Lung (tissue), 12 donors: ENCODE measurements around the gene POLD4. TPM values are rescaled to one million over a fixed set of nuclear protein-coding genes. Genes with fewer than 3 reads are reported as not detected.

ENCODE experiments used
- ATAC-seq: fragments of 200-7000 bp; cut with Tn5 transposase; one replicate; pipeline ENCODE4 v1.9.1; 2020; ENCODE audit warnings: moderate number of reproducible peaks; ENCODE audit not compliant: insufficient read depth, low FRiP score
- DNase-seq, 3 donors: peaks; one replicate each; pipeline ENCODE4 v3.0.0-alpha.2; 2013 to 2017
- H3K27ac ChIP-seq, 2 donors: one replicate each; pipeline ENCODE4 v1.5.1; 2013; ENCODE audit warnings: mild to moderate bottlenecking in 2 of 2, moderate library complexity in 2 of 2, control low read depth in 1 of 2, inconsistent platforms in 1 of 2, low read depth in 1 of 2, low read length in 1 of 2
- H3K27me3 ChIP-seq, 3 donors: one replicate each; pipeline ENCODE4 v1.5.1; 2013; ENCODE audit warnings: low read length in 2 of 3; ENCODE audit not compliant: control insufficient read depth in 3 of 3, insufficient read depth in 3 of 3
- H3K36me3 ChIP-seq, 4 donors: one replicate each; pipeline ENCODE4 v1.5.1; 2013; ENCODE audit warnings: low read length in 4 of 4, mild to moderate bottlenecking in 1 of 4, moderate library complexity in 1 of 4; ENCODE audit not compliant: control insufficient read depth in 4 of 4, insufficient read depth in 4 of 4
- H3K4me1 ChIP-seq, 5 donors: one replicate each; pipeline ENCODE4 v1.5.1; 2013; ENCODE audit warnings: low read length in 5 of 5, mild to moderate bottlenecking in 2 of 5, moderate library complexity in 1 of 5; ENCODE audit not compliant: control insufficient read depth in 5 of 5, insufficient read depth in 5 of 5
- H3K4me3 ChIP-seq: one replicate; pipeline ENCODE4 v1.5.1; 2013; ENCODE audit warnings: mild to moderate bottlenecking, control low read depth, moderate library complexity
- H3K9ac ChIP-seq, 2 donors: one replicate each; pipeline ENCODE4 v1.5.1; 2013; ENCODE audit warnings: low read length in 2 of 2, control low read depth in 1 of 2; ENCODE audit not compliant: insufficient read depth in 1 of 2
- H3K9me3 ChIP-seq, 4 donors: one replicate each; pipeline ENCODE4 v1.5.1; 2013; ENCODE audit warnings: low read length in 3 of 4, mild to moderate bottlenecking in 1 of 4, moderate library complexity in 1 of 4; ENCODE audit not compliant: control insufficient read depth in 4 of 4, insufficient read depth in 3 of 4
- CTCF ChIP-seq: IDR thresholded peaks from 2 replicates; pipeline ENCODE4 v1.5.1; 2012; ENCODE audit warnings: mild to moderate bottlenecking; ENCODE audit errors: control extremely low read depth, extremely low read depth
- WGBS, 2 donors: extraction: QIAGEN DNeasy Blood & Tissue Kit; methylation state at CpG; one replicate each; pipeline ENCODE4 v1.1.7; 2013; 5-methylcytosine and 5-hydroxymethylcytosine counted together
- polyA plus RNA-seq, 2 donors: library from polyadenylated mRNA; stranded (reverse); fragments of 200-250 nt; gene quantifications; one replicate each; pipeline ENCODE4 v1.2.1, GENCODE V29; 2013
- total RNA-seq, 2 donors: library from RNA; depleted of rRNA in 1 of 2; stranded (reverse); fragments of >200 nt in 1 of 2; gene quantifications; one replicate each; pipeline ENCODE4 v1.2.1, GENCODE V29; 2014 to 2021
- donor health status: control.
- donor health status: control.
- donor health status: Bipolar disorder and iron deficiency.
- donor health status: healthy.
- donor health status: DM: yes; HTN: yes; CAD: no.

Gene POLD4
- total and polyA plus RNA-seq, 4 donors: 27.4 to 183 (median 101) TPM

GRCh38 chr11:67387518-67387917 lies 34.2 kb upstream of the POLD4 start:
- no peaks in the 10 kb centered on the region for H3K9me3 ChIP-seq
- 65 to 73% methylated on average over 6 of the region's 6 CpGs for WGBS, 2 donors
- no peak overlapping the region for H3K9ac ChIP-seq
- H3K4me1 ChIP-seq: peaks cover 0 to 12% (median 5%) of the 10 kb centered on the region in 5 donors
- DNase-seq (no peak), ATAC-seq (no peak)
- no peak for TF ChIP-seq CTCF
- H3K36me3 ChIP-seq: no peaks in the 10 kb centered on the region
- H3K27ac ChIP-seq: no peak overlapping the region
- peaks cover 0 to 6% (median 0%) of the 10 kb centered on the region in 3 donors for H3K27me3 ChIP-seq
- no peak overlapping the region for H3K4me3 ChIP-seq

DNA sequence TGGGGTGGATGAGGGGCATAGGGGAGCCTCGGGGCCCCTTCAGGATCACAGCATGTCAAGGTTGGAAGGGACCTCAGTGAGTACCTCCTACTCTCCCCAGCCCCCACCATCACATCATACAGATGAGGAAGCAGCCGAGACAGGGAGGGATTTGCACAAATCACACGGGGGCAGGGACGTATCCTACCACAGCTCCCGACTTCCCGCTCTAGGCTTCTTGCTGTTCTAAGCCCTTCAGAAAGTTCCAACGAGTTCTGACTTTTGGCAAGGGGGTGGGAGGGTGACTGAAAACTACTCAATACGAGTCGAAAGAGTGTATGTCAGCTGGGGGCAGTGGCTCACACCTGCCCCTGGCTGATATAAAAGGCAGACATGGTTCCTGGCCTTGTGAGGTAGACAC lies 33.7 kb upstream of the POLD4 start:
- Histone ChIP-seq H3K4me3 (no peak overlapping the region), H3K9ac (no peak overlapping the region), H3K27ac (no peak overlapping the region), H3K4me1 (peaks cover 0 to 10% (median 2%) of the 10 kb centered on the region in 5 donors), H3K27me3 (peaks cover 0 to 6% (median 0%) of the 10 kb centered on the region in 3 donors), H3K9me3 (no peaks in the 10 kb centered on the region), H3K36me3 (no peaks in the 10 kb centered on the region)
- 25 to 31% methylated on average over 8 to 9 of the region's 9 CpGs for WGBS, 2 donors
- no peak for ATAC-seq
- TF ChIP-seq CTCF: no peak
- DNase-seq: no peak

- no peak for ATAC-seq
- Histone ChIP-seq H3K27me3 (peaks cover 0 to 6% (median 0%) of the 10 kb centered on the region in 3 donors), H3K4me3 (no peak overlapping the region), H3K4me1 (peaks cover 0 to 7% (median 0%) of the 10 kb centered on the region in 5 donors), H3K9me3 (no peaks in the 10 kb centered on the region), H3K27ac (no peak overlapping the region), H3K9ac (no peak overlapping the region), H3K36me3 (no peaks in the 10 kb centered on the region)
- no peak for TF ChIP-seq CTCF
- 53 to 76% methylated on average over 3 of the region's 3 CpGs for WGBS, 2 donors
- DNase-seq: no peak
Measured at GRCh38 chr11:67384851-67385366, 31.6 kb upstream of the POLD4 start.
